ENCODE measurements around the gene TBC1D25.

The TBC1D25 gene

DNA sequence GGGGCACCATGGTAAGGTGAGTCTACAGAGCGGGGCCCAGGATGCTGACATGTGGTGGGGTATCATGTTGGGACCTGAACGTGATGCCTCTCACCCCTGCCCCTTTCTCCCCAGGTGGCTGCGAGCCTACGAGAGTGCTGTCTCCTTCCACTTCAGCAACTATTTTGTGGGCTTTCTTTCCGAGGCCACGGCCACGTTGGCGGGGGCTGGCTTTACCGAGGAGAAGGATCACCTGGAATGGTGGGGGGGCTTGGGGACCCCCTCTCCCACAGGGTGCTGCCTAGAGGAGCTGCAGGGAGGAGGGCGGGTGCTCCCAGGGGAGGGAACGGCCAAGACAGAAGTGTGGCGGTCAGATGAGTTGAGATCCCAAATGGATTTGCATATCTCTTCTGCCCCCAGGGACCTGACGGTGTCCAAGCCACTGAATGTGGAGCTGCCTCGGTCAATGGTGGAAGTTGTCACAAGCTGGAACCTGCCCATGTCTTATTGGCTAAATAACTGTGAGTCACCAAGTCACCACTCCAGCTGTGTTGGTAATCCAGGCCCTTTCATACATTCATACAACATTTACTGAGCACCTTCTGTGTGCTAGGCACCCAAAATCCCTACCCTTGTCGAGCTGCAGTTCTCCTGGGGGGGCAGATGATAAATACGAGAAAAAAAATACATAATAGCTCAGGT is 25.2 kb upstream of the TBC1D25 start:
- Histone ChIP-seq H3K9ac (ENCODE audit: low read length) (no peak overlapping the region), H4K20me1 (ENCODE audit: low read depth, low read length) (no peaks in the 10 kb centered on the region), H3K27ac (ENCODE audit: low read depth, low read length) (no peak overlapping the region), H3K9me2 (replicated peaks; ENCODE audit: insufficient read depth, low read length) (no peaks in the 10 kb centered on the region), H3K4me3 (ENCODE audit: insufficient read depth, low read length, poor library complexity, severe bottlenecking) (no peak overlapping the region), H3K79me2 (ENCODE audit: insufficient read depth, low read length) (no peaks in the 10 kb centered on the region), H2AFZ (ENCODE audit: low read depth, low read length, severe bottlenecking) (no peak overlapping the region), H3K9me3 (ENCODE audit: insufficient read depth, low read length) (no peaks in the 10 kb centered on the region), H3F3A (ENCODE audit: insufficient read depth) (peaks cover 3% of the 10 kb centered on the region; the same call in 1 of the 2 replicates), H3K36me3 (ENCODE audit: low read length) (no peaks in the 10 kb centered on the region), H3K27me3 (ENCODE audit: low read length) (no peaks in the 10 kb centered on the region), H3K4me2 (ENCODE audit: low read depth, low read length, poor library complexity, severe bottlenecking) (no peak overlapping the region)
- TF ChIP-seq, protein P1, sequence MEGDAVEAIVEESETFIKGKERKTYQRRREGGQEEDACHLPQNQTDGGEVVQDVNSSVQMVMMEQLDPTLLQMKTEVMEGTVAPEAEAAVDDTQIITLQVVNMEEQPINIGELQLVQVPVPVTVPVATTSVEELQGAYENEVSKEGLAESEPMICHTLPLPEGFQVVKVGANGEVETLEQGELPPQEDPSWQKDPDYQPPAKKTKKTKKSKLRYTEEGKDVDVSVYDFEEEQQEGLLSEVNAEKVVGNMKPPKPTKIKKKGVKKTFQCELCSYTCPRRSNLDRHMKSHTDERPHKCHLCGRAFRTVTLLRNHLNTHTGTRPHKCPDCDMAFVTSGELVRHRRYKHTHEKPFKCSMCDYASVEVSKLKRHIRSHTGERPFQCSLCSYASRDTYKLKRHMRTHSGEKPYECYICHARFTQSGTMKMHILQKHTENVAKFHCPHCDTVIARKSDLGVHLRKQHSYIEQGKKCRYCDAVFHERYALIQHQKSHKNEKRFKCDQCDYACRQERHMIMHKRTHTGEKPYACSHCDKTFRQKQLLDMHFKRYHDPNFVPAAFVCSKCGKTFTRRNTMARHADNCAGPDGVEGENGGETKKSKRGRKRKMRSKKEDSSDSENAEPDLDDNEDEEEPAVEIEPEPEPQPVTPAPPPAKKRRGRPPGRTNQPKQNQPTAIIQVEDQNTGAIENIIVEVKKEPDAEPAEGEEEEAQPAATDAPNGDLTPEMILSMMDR (IDR thresholded peaks at IDR 0.05; ENCODE audit: insufficient read depth, low read length, poor library complexity, severe bottlenecking), result no peak
- TF ChIP-seq EZH2phosphoT487 (conservative IDR thresholded peaks at IDR 0.05; ENCODE audit: low read length), result no peak

DNA sequence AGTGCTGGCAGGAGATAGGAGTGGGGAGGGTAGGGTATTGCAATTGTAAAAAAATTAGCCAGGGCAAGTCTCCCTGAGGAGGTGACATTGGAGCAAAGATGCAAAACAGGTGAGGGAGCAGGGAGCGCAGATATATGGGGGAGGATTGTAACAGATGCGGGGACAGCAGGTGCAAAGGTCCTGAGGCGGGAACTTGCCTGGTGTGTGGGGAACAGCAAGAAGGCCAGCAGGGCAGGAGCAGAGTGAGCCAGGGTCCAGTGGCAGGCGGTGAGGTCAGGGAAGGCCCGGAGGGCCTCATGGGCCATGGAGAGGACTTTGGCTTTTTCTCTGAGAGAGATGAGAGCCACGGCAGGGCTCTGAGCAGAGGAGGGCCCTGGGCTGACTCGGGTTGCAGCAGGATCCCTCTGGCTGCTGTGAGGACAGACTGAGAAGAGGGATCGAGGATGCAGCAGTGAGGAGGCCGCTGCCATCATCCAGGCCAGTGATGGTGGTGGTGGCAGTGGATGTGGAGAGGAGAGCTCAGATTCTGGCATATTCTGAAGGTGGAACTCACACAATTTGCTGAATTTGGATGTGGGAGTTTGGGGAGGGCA is 24.6 kb upstream of the TBC1D25 start:
- no peak overlapping the region for H3K27ac ChIP-seq (ENCODE audit: low read depth, low read length)
- H4K20me1 ChIP-seq (ENCODE audit: low read depth, low read length), result no peaks in the 10 kb centered on the region
- no peak overlapping the region for H3K9ac ChIP-seq (ENCODE audit: low read length)
- H3K9me2 ChIP-seq (replicated peaks; ENCODE audit: insufficient read depth, low read length), result no peaks in the 10 kb centered on the region
- H2AFZ ChIP-seq (ENCODE audit: low read depth, low read length, severe bottlenecking), result no peak overlapping the region
- TF ChIP-seq, protein P1 (IDR thresholded peaks at IDR 0.05; ENCODE audit: insufficient read depth, low read length, poor library complexity, severe bottlenecking), result no peak
- no peak for TF ChIP-seq EZH2phosphoT487 (conservative IDR thresholded peaks at IDR 0.05; ENCODE audit: low read length)
- no peaks in the 10 kb centered on the region for H3K9me3 ChIP-seq (ENCODE audit: insufficient read depth, low read length)
- no peak overlapping the region for H3K4me3 ChIP-seq (ENCODE audit: insufficient read depth, low read length, poor library complexity, severe bottlenecking)
- no peaks in the 10 kb centered on the region for H3K27me3 ChIP-seq (ENCODE audit: low read length)
- H3K79me2 ChIP-seq (ENCODE audit: insufficient read depth, low read length), result no peaks in the 10 kb centered on the region
- H3K4me2 ChIP-seq (ENCODE audit: low read depth, low read length, poor library complexity, severe bottlenecking), result no peak overlapping the region
- H3K36me3 ChIP-seq (ENCODE audit: low read length), result no peaks in the 10 kb centered on the region
- H3F3A ChIP-seq (ENCODE audit: insufficient read depth), result peaks cover 5% of the 10 kb centered on the region; the same call in 1 of the 2 replicates

DNA sequence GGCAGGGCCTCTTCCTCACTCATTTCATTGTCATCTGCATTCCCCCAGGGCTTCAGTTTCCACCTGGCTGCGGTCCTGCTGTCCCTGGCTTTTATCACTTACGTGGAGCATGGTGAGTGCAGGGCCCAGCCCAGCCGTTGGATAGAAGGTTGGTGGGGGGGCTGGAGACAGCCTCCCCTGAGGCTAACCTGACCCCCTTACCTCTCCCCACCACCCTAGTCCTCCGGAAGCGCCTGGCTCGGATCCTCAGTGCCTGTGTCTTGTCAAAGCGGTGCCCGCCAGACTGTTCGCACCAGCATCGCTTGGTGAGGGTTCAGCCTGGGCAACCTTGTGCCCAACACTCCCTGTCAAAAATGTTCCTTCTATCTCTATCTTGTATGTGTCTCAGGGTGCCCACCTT is 23.7 kb upstream of the TBC1D25 start:
- Histone ChIP-seq H3K79me2 (ENCODE audit: insufficient read depth, low read length) (no peaks in the 10 kb centered on the region), H3K36me3 (ENCODE audit: low read length) (no peaks in the 10 kb centered on the region), H3K9me3 (ENCODE audit: insufficient read depth, low read length) (no peaks in the 10 kb centered on the region), H3K27ac (ENCODE audit: low read depth, low read length) (no peak overlapping the region), H2AFZ (ENCODE audit: low read depth, low read length, severe bottlenecking) (no peak overlapping the region), H3K4me3 (ENCODE audit: insufficient read depth, low read length, poor library complexity, severe bottlenecking) (no peak overlapping the region), H3K4me2 (ENCODE audit: low read depth, low read length, poor library complexity, severe bottlenecking) (no peak overlapping the region), H3F3A (ENCODE audit: insufficient read depth) (peaks cover 13% of the 10 kb centered on the region; the same call in 1 of the 2 replicates), H3K27me3 (ENCODE audit: low read length) (no peaks in the 10 kb centered on the region), H4K20me1 (ENCODE audit: low read depth, low read length) (no peaks in the 10 kb centered on the region), H3K9me2 (replicated peaks; ENCODE audit: insufficient read depth, low read length) (no peaks in the 10 kb centered on the region), H3K9ac (ENCODE audit: low read length) (no peak overlapping the region)
- TF ChIP-seq EZH2phosphoT487 (conservative IDR thresholded peaks at IDR 0.05; ENCODE audit: low read length), result no peak
- TF ChIP-seq, protein P1 (IDR thresholded peaks at IDR 0.05; ENCODE audit: insufficient read depth, low read length, poor library complexity, severe bottlenecking), result no peak

Measured in SU-DHL-6 (cell line).